WTC11 (cell line): ENCODE data around the gene GRIN2C.

ENCODE experiments used
- ATF6 ChIP-seq: sonication (generic); formaldehyde crosslinking; IDR thresholded peaks from 2 replicates; pipeline ENCODE4 v1.8.1; 2023; ENCODE audit warnings: mild to moderate bottlenecking, missing genetic modification reagents
- CREB1 ChIP-seq: sonication (generic); formaldehyde crosslinking; IDR thresholded peaks from 2 replicates; pipeline ENCODE4 v1.8.0; 2023; ENCODE audit warnings: mild to moderate bottlenecking, missing genetic modification reagents
- TF ChIP-seq, protein P1 (sequence below): sonication (generic); formaldehyde crosslinking; IDR thresholded peaks from 2 replicates; pipeline ENCODE4 v1.8.1; 2022; ENCODE audit warnings: low read depth, missing genetic modification reagents, borderline replicate concordance
- TF ChIP-seq, protein P2 (sequence below): sonication (generic); formaldehyde crosslinking; IDR thresholded peaks from 2 replicates; pipeline ENCODE4 v1.8.1; 2022; ENCODE audit warnings: low read depth, mild to moderate bottlenecking, moderate library complexity, missing genetic modification reagents, borderline replicate concordance

DNA sequence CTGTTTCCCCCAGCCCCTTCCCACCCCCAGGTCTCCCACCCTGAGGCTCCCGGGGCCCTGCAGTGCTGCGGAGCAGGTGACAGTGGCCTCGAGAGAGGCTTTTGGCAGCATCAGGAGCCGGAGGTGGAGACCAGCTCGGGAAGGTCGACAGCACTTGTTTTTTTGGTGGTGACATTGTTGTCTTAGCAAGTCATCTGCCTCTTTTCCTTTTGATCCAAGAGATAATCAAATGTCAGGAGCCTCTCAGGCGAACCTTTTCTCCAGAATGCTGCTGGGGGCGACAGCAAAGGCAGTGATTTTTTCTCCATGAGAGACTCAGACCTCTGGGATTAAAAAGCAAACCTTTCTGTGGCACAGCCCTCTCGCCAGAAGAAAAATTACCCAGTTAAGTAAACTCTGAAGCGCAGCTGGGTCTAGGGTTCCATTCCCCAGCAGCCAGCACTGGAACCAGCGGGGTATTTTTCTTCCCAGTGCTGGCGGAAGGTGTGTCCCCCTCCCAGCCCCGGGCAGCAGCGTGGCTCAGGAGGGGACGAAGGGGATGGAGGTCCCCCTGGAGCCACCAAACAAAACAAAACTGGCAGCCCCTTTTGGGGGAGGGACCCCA is 37.2 kb downstream of the GRIN2C start:
- TF ChIP-seq, protein P1, sequence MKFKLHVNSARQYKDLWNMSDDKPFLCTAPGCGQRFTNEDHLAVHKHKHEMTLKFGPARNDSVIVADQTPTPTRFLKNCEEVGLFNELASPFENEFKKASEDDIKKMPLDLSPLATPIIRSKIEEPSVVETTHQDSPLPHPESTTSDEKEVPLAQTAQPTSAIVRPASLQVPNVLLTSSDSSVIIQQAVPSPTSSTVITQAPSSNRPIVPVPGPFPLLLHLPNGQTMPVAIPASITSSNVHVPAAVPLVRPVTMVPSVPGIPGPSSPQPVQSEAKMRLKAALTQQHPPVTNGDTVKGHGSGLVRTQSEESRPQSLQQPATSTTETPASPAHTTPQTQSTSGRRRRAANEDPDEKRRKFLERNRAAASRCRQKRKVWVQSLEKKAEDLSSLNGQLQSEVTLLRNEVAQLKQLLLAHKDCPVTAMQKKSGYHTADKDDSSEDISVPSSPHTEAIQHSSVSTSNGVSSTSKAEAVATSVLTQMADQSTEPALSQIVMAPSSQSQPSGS = no peak
- TF ChIP-seq CREB1 (CRISPR knock-in tag) (no peak), ATF6 (CRISPR knock-in tag) (no peak)
- TF ChIP-seq, protein P2, sequence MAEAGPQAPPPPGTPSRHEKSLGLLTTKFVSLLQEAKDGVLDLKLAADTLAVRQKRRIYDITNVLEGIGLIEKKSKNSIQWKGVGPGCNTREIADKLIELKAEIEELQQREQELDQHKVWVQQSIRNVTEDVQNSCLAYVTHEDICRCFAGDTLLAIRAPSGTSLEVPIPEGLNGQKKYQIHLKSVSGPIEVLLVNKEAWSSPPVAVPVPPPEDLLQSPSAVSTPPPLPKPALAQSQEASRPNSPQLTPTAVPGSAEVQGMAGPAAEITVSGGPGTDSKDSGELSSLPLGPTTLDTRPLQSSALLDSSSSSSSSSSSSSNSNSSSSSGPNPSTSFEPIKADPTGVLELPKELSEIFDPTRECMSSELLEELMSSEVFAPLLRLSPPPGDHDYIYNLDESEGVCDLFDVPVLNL (CRISPR knock-in tag) = no peak
